GM20431 (cell line): Measurements from ENCODE around the gene IMP3.
"Not testable (repeated sequence)": the region's sequence is repeated elsewhere in the genome, so short reads cannot be mapped to it uniquely, and the experiment has no call there.

Source experiments
- in situ Hi-C: fragments of 300-500 bp; cut with MseI, MboI; formaldehyde crosslinking; loops from one replicate; pipeline ENCODE4 v1.15.0; 2020; ENCODE audit warnings: low sequenced_read_pairs; ENCODE audit not compliant: unreplicated experiment

The IMP3 gene

GRCh38 chr15:75637245-75638009, 2.6 kb downstream of the IMP3 start:
- in situ Hi-C loops = no loop called here

GRCh38 chr15:75636026-75636425, 4.0 kb downstream of the IMP3 start:
- in situ Hi-C loops = no loop called here

- in situ Hi-C loops = not testable (repeated sequence)
These were observed 6.1 kb downstream of the IMP3 start for GRCh38 chr15:75633922-75634321.

- in situ Hi-C loops = no loop called here
These were observed 8.1 kb downstream of the IMP3 start for GRCh38 chr15:75631935-75632334.

GRCh38 chr15:75625542-75626347, 14.3 kb downstream of the IMP3 start, which contains the start of gene SNUPN:
TSS of gene SNUPN (minus strand) at chr15:75625725. CDS start at chr15:75621051, 4,674 bp downstream.
- in situ Hi-C loops = no loop called here

- in situ Hi-C loops = no loop called here
These were observed 17.5 kb downstream of the IMP3 start for GRCh38 chr15:75622505-75622904.

- in situ Hi-C loops = no loop called here
These were observed 19.1 kb downstream of the IMP3 start for GRCh38 chr15:75620841-75621391.

- in situ Hi-C loops = no loop called here
These were observed 19.8 kb downstream of the IMP3 start for GRCh38 chr15:75620058-75620820.

- in situ Hi-C loops = no loop called here
These were observed 23.3 kb downstream of the IMP3 start for GRCh38 chr15:75616766-75617165.

GRCh38 chr15:75606711-75607699, 33.0 kb downstream of the IMP3 start:
- in situ Hi-C loops = no loop called here

GRCh38 chr15:75606026-75606425, 34.0 kb downstream of the IMP3 start:
- in situ Hi-C loops = no loop called here

GRCh38 chr15:75599401-75599800, 40.6 kb downstream of the IMP3 start:
- in situ Hi-C loops = no loop called here

GRCh38 chr15:75598361-75598760, 41.7 kb downstream of the IMP3 start:
- in situ Hi-C loops = no loop called here

GRCh38 chr15:75597667-75598341, 42.2 kb downstream of the IMP3 start:
- in situ Hi-C loops = no loop called here

- in situ Hi-C loops = no loop called here
These were observed 43.2 kb downstream of the IMP3 start for GRCh38 chr15:75596703-75597345.

- in situ Hi-C loops = no loop called here
These were observed 45.7 kb downstream of the IMP3 start for GRCh38 chr15:75594276-75594675.

- in situ Hi-C loops = no loop called here
These were observed 48.2 kb downstream of the IMP3 start for GRCh38 chr15:75591655-75592364.
